Smooth muscle cell (in vitro differentiated cells): ENCODE measurements around the gene KCNJ10. TPM values are rescaled to one million over a fixed set of nuclear protein-coding genes. Genes with fewer than 3 reads are reported as not detected.

Experiments
- DNase-seq: peaks from one replicate; lab custom pipeline; 2025; ENCODE audit not compliant: unreplicated experiment; lab: John Stamatoyannopoulos, UW
- H2AFZ ChIP-seq: fragments of 200-600 bp; sonication (generic); 2 replicates; pipeline ENCODE4 v1.6.0; 2016; ENCODE audit warnings: antibody characterized with exemption, low read depth, mild to moderate bottlenecking
- H3F3A ChIP-seq: fragments of 200-600 bp; sonication (generic); 2 replicates; pipeline ENCODE4 v1.6.0; 2017; ENCODE audit warnings: antibody characterized with exemption, low read depth
- H3K27ac ChIP-seq: fragments of 200-600 bp; sonication (generic); 2 replicates; pipeline ENCODE4 v1.5.1; 2016; ENCODE audit warnings: low read depth, mild to moderate bottlenecking
- H3K27me3 ChIP-seq: fragments of 200-600 bp; sonication (generic); 2 replicates; pipeline ENCODE4 v1.6.1; 2016; ENCODE audit warnings: low read depth, mild to moderate bottlenecking
- H3K36me3 ChIP-seq: fragments of 200-600 bp; sonication (generic); 2 replicates; pipeline ENCODE4 v1.5.1; 2016; ENCODE audit warnings: low read depth
- H3K4me1 ChIP-seq: fragments of 200-600 bp; sonication (generic); 2 replicates; pipeline ENCODE4 v1.5.1; 2016; ENCODE audit warnings: low read depth
- H3K4me2 ChIP-seq: fragments of 200-600 bp; sonication (generic); 2 replicates; pipeline ENCODE4 v1.6.0; 2016; ENCODE audit warnings: mild to moderate bottlenecking
- H3K4me3 ChIP-seq: fragments of 200-600 bp; sonication (generic); 2 replicates; pipeline ENCODE4 v1.5.1; 2016; ENCODE audit warnings: mild to moderate bottlenecking
- H3K79me2 ChIP-seq: fragments of 200-600 bp; sonication (generic); 2 replicates; pipeline ENCODE4 v1.6.0; 2016; ENCODE audit warnings: low read depth, mild to moderate bottlenecking
- H3K9ac ChIP-seq: fragments of 200-600 bp; sonication (generic); 2 replicates; pipeline ENCODE4 v1.6.0; 2016; ENCODE audit warnings: low read depth
- H3K9me3 ChIP-seq: fragments of 200-600 bp; sonication (generic); replicated peaks from 2 replicates; pipeline ENCODE4 v1.5.1; 2016; ENCODE audit warnings: low read depth
- H4K20me1 ChIP-seq: fragments of 200-600 bp; sonication (generic); 2 replicates; pipeline ENCODE4 v1.6.0; 2016; ENCODE audit warnings: low read depth
- CTCF ChIP-seq: fragments of 200-600 bp; sonication (generic); IDR thresholded peaks from 2 replicates; pipeline ENCODE4 v1.5.1; 2017; ENCODE audit warnings: borderline replicate concordance, mild to moderate bottlenecking, antibody characterized with exemption; ENCODE audit not compliant: insufficient read depth, poor library complexity, severe bottlenecking
- WGBS: methylation state at CpG from one replicate; pipeline ENCODE4 v1.1.7; 2016; ENCODE audit warnings: low lambda C conversion rate; 5-methylcytosine and 5-hydroxymethylcytosine counted together
- polyA plus RNA-seq: library from polyadenylated mRNA; unstranded; fragments of >200 nt; fragmentation: Nextera tagmentation; extraction: Ambion mirVana; gene quantifications from 2 replicates; pipeline ENCODE4 v1.2.1, GENCODE V29; 2016
- total RNA-seq: library from RNA; depleted of rRNA; stranded (reverse); fragments of >200 nt; gene quantifications from 2 replicates; pipeline ENCODE4 v1.2.3, GENCODE V29; 2014

KCNJ10 gene
- total and polyA plus RNA-seq, 2 experiments from 2014 or later: not detected

- no peak overlapping the region for H3K4me2 ChIP-seq
- H3K27ac ChIP-seq: no peak overlapping the region
- no peak overlapping the region for H2AFZ ChIP-seq
- no peak overlapping the region for H3K9ac ChIP-seq
- H3K4me3 ChIP-seq: no peak overlapping the region
- H4K20me1 ChIP-seq: no peaks in the 10 kb centered on the region
- no peaks in the 10 kb centered on the region for H3K36me3 ChIP-seq
- TF ChIP-seq CTCF: no peak
- no peaks in the 10 kb centered on the region for H3K4me1 ChIP-seq
- H3K27me3 ChIP-seq: no peaks in the 10 kb centered on the region
- no peaks in the 10 kb centered on the region for H3K79me2 ChIP-seq
- no peaks in the 10 kb centered on the region for H3K9me3 ChIP-seq
- H3F3A ChIP-seq: no peaks in the 10 kb centered on the region
- 45% methylated on average over 4 of the region's 4 CpGs for WGBS
- no peak for DNase-seq
Observed at GRCh38 chr1:159959451-159959850, 110.5 kb downstream of the KCNJ10 start.

GRCh38 chr1:159958719-159959380, 111.1 kb downstream of the KCNJ10 start:
- DNase-seq: no peak
- no peak overlapping the region for H3K27ac ChIP-seq
- H3K79me2 ChIP-seq: no peaks in the 10 kb centered on the region
- no peak overlapping the region for H3K9ac ChIP-seq
- no peak for TF ChIP-seq CTCF
- H3F3A ChIP-seq: no peaks in the 10 kb centered on the region
- H4K20me1 ChIP-seq: no peaks in the 10 kb centered on the region
- H3K27me3 ChIP-seq: no peaks in the 10 kb centered on the region
- H3K36me3 ChIP-seq: no peaks in the 10 kb centered on the region
- no peaks in the 10 kb centered on the region for H3K9me3 ChIP-seq
- 59% methylated on average over 3 of the region's 3 CpGs for WGBS
- H2AFZ ChIP-seq: no peak overlapping the region
- H3K4me3 ChIP-seq: no peak overlapping the region
- no peak overlapping the region for H3K4me2 ChIP-seq
- no peaks in the 10 kb centered on the region for H3K4me1 ChIP-seq

- no peak for TF ChIP-seq CTCF
- WGBS: 73% methylated on average over 9 of the region's 9 CpGs
- no peak overlapping the region for H3K9ac ChIP-seq
Observed at GRCh38 chr1:159957824-159958268, 112.1 kb downstream of the KCNJ10 start.

GRCh38 chr1:159955456-159955855, 114.5 kb downstream of the KCNJ10 start:
- no peaks in the 10 kb centered on the region for H3K9me3 ChIP-seq
- H3K79me2 ChIP-seq: no peaks in the 10 kb centered on the region
- no peak for TF ChIP-seq CTCF
- WGBS: 87% methylated on average over 3 of the region's 3 CpGs
- H4K20me1 ChIP-seq: no peaks in the 10 kb centered on the region
- H3K9ac ChIP-seq: no peak overlapping the region
- H3K27ac ChIP-seq: no peak overlapping the region
- H3K4me1 ChIP-seq: no peaks in the 10 kb centered on the region
- no peaks in the 10 kb centered on the region for H3K27me3 ChIP-seq
- H3K4me2 ChIP-seq: no peak overlapping the region
- no peaks in the 10 kb centered on the region for H3K36me3 ChIP-seq
- no peak overlapping the region for H2AFZ ChIP-seq
- no peak overlapping the region for H3K4me3 ChIP-seq
- no peak for DNase-seq
- no peaks in the 10 kb centered on the region for H3F3A ChIP-seq

More at GRCh38 chr1:159957824-159958268, 112.1 kb downstream of the KCNJ10 start:
- H3K36me3 ChIP-seq: no peaks in the 10 kb centered on the region
- H3K79me2 ChIP-seq: no peaks in the 10 kb centered on the region
- no peak for DNase-seq
- no peak overlapping the region for H2AFZ ChIP-seq
- H3K4me1 ChIP-seq: no peaks in the 10 kb centered on the region
- no peak overlapping the region for H3K4me3 ChIP-seq
- H4K20me1 ChIP-seq: no peaks in the 10 kb centered on the region
- no peaks in the 10 kb centered on the region for H3K9me3 ChIP-seq
- H3K27ac ChIP-seq: no peak overlapping the region
- H3F3A ChIP-seq: no peaks in the 10 kb centered on the region
- no peaks in the 10 kb centered on the region for H3K27me3 ChIP-seq
- H3K4me2 ChIP-seq: no peak overlapping the region
